H9 (cell line): Measurements from ENCODE around the gene TPD52L1. TPM values are rescaled to one million over a fixed set of nuclear protein-coding genes. Genes with fewer than 3 reads are reported as not detected.

Experiments
- DNase-seq: peaks from one replicate; pipeline ENCODE4 v3.0.0-alpha.2; 2017
- H2AFZ ChIP-seq: one replicate; pipeline ENCODE4 v1.6.1; 2013; ENCODE audit warnings: mild to moderate bottlenecking, low read length, control low read depth, moderate library complexity
- H2AK5ac ChIP-seq: 2 replicates; pipeline ENCODE4 v1.6.1; 2013; ENCODE audit warnings: low read length, control low read depth, mixed read lengths; ENCODE audit not compliant: insufficient read length
- H2BK120ac ChIP-seq: one replicate; pipeline ENCODE4 v1.6.1; 2013; ENCODE audit warnings: low read depth, mild to moderate bottlenecking, low read length, control low read depth, inconsistent platforms; ENCODE audit not compliant: poor library complexity, severe bottlenecking
- H2BK12ac ChIP-seq: 2 replicates; pipeline ENCODE4 v1.6.1; 2013; ENCODE audit warnings: low read length, control low read depth, mixed read lengths, low read depth; ENCODE audit not compliant: insufficient read length
- H2BK15ac ChIP-seq: 2 replicates; pipeline ENCODE4 v1.6.1; 2013; ENCODE audit warnings: low read depth, low read length, control low read depth
- H2BK20ac ChIP-seq: one replicate; pipeline ENCODE4 v1.6.1; 2013; ENCODE audit warnings: low read depth, mild to moderate bottlenecking, low read length, control low read depth, inconsistent platforms; ENCODE audit not compliant: poor library complexity, severe bottlenecking
- H2BK5ac ChIP-seq: 2 replicates; pipeline ENCODE4 v1.6.1; 2013; ENCODE audit warnings: low read length, control low read depth, mixed read lengths; ENCODE audit not compliant: insufficient read length
- H3K14ac ChIP-seq: 2 replicates; pipeline ENCODE4 v1.6.1; 2013; ENCODE audit warnings: low read length, control low read depth; ENCODE audit not compliant: insufficient read depth
- H3K18ac ChIP-seq: 2 replicates; pipeline ENCODE4 v1.6.1; 2013; ENCODE audit warnings: low read depth, mild to moderate bottlenecking, mixed read lengths, low read length, control low read depth; ENCODE audit not compliant: insufficient read length
- H3K23ac ChIP-seq: 2 replicates; pipeline ENCODE4 v1.6.1; 2013; ENCODE audit warnings: low read length, control low read depth, mixed read lengths, low read depth; ENCODE audit not compliant: insufficient read length
- H3K23me2 ChIP-seq: 2 replicates; pipeline ENCODE4 v1.6.1; 2013; ENCODE audit warnings: low read depth, mild to moderate bottlenecking, mixed read lengths, low read length, control low read depth; ENCODE audit not compliant: insufficient read length, poor library complexity, severe bottlenecking
- H3K27ac ChIP-seq: 2 replicates; pipeline ENCODE4 v1.5.1; 2013; ENCODE audit warnings: low read length, control low read depth, mixed read lengths, low read depth; ENCODE audit not compliant: insufficient read length
- H3K27me3 ChIP-seq: 2 replicates; pipeline ENCODE4 v1.6.1; 2013; ENCODE audit warnings: low read length, control low read depth, inconsistent platforms; ENCODE audit not compliant: insufficient read depth
- H3K4ac ChIP-seq: 2 replicates; pipeline ENCODE4 v1.6.1; 2013; ENCODE audit warnings: low read depth, mild to moderate bottlenecking, control low read depth, inconsistent platforms, low read length, moderate library complexity
- H3K4me1 ChIP-seq: 2 replicates; pipeline ENCODE4 v1.6.1; 2013; ENCODE audit warnings: low read length, control low read depth, inconsistent platforms; ENCODE audit not compliant: insufficient read depth
- H3K4me2 ChIP-seq: 2 replicates; pipeline ENCODE4 v1.6.1; 2013; ENCODE audit warnings: low read length, control low read depth, mixed read lengths; ENCODE audit not compliant: insufficient read length, insufficient read depth
- H3K56ac ChIP-seq: 2 replicates; pipeline ENCODE4 v1.6.1; 2013; ENCODE audit warnings: low read depth, mild to moderate bottlenecking, mixed read lengths, low read length, control low read depth; ENCODE audit not compliant: insufficient read length
- H3K79me1 ChIP-seq: 2 replicates; pipeline ENCODE4 v1.6.1; 2013; ENCODE audit warnings: low read depth, mild to moderate bottlenecking, moderate library complexity, low read length, control low read depth, inconsistent platforms; ENCODE audit not compliant: insufficient read depth, poor library complexity, severe bottlenecking
- H3K79me2 ChIP-seq: 2 replicates; pipeline ENCODE4 v1.6.1; 2013; ENCODE audit warnings: low read length, control low read depth, inconsistent platforms; ENCODE audit not compliant: insufficient read depth
- H3K9ac ChIP-seq: 2 replicates; pipeline ENCODE4 v1.6.1; 2013; ENCODE audit warnings: low read length, control low read depth, mixed read lengths; ENCODE audit not compliant: insufficient read length; ENCODE audit errors: extremely low read depth
- H3K9me3 ChIP-seq: one replicate; pipeline ENCODE4 v1.6.1; 2013; ENCODE audit warnings: low read depth, low read length, inconsistent platforms; ENCODE audit not compliant: control insufficient read depth
- H3T11ph ChIP-seq: one replicate; pipeline ENCODE4 v1.6.1; 2013; ENCODE audit warnings: mild to moderate bottlenecking, low read length, control low read depth, inconsistent platforms
- H4K20me1 ChIP-seq: one replicate; pipeline ENCODE4 v1.6.1; 2013; ENCODE audit not compliant: control insufficient read depth, insufficient read length, insufficient read depth
- H4K5ac ChIP-seq: 2 replicates; pipeline ENCODE4 v1.6.1; 2013; ENCODE audit warnings: low read depth, mild to moderate bottlenecking, mixed read lengths, low read length, control low read depth; ENCODE audit not compliant: insufficient read length
- H4K8ac ChIP-seq: replicated peaks from 2 replicates; pipeline ENCODE4 v1.6.1; 2013; ENCODE audit warnings: low read length, control low read depth, mixed read lengths, low read depth; ENCODE audit not compliant: insufficient read length
- H4K91ac ChIP-seq: 2 replicates; pipeline ENCODE4 v1.6.1; 2013; ENCODE audit warnings: low read depth, mild to moderate bottlenecking, moderate library complexity, mixed read lengths, low read length, control low read depth; ENCODE audit not compliant: insufficient read length
- H3K27ac Mint-ChIP-seq, 3 experiments: 2 replicates in 2 of 3; 3 replicates in 1 of 3; pipeline ENCODE4 v1.8.0; 2020 to 2021; ENCODE audit warnings: mixed read lengths in 3 of 3, mild to moderate bottlenecking in 1 of 3, moderate library complexity in 1 of 3
- H3K27me3 Mint-ChIP-seq: 2 replicates; pipeline ENCODE4 v1.8.0; 2021; ENCODE audit warnings: low read depth, mild to moderate bottlenecking, moderate library complexity, mixed read lengths
- H3K36me3 Mint-ChIP-seq, 3 experiments: 2 replicates in 2 of 3; 3 replicates in 1 of 3; pipeline ENCODE4 v1.8.0; 2020 to 2021; ENCODE audit warnings: low read depth in 3 of 3, mixed read lengths in 3 of 3; ENCODE audit not compliant: insufficient read depth in 1 of 3
- H3K4me1 Mint-ChIP-seq, 2 experiments: 2 replicates each; pipeline ENCODE4 v1.8.0; 2020; ENCODE audit warnings: mixed read lengths in 2 of 2
- H3K4me3 Mint-ChIP-seq, 2 experiments: 2 replicates in 1 of 2; 3 replicates in 1 of 2; pipeline ENCODE4 v1.8.0; 2020 to 2021; ENCODE audit warnings: mild to moderate bottlenecking in 2 of 2, mixed read lengths in 2 of 2, moderate library complexity in 1 of 2
- H3K9me3 Mint-ChIP-seq, 2 experiments: 2 replicates in 1 of 2; 3 replicates in 1 of 2; pipeline ENCODE4 v1.8.0; 2020; ENCODE audit warnings: mild to moderate bottlenecking in 2 of 2, mixed read lengths in 2 of 2, moderate library complexity in 1 of 2
- CTCF ChIP-seq: fragments of 200-600 bp; sonication (generic); conservative IDR thresholded peaks from 3 replicates; pipeline ENCODE4 v1.8.0; 2021; ENCODE audit warnings: antibody characterized with exemption, mild to moderate bottlenecking
- WGBS: extraction: QIAGEN DNeasy Blood & Tissue Kit; methylation state at CpG from one replicate; pipeline ENCODE4 v1.1.7; 2013; ENCODE audit warnings: missing lambda C conversion rate, low lambda C conversion rate, mixed read lengths; ENCODE audit not compliant: insufficient read length; ENCODE audit errors: extremely low coverage; 5-methylcytosine and 5-hydroxymethylcytosine counted together
- total RNA-seq: library from RNA; stranded (reverse); gene quantifications from 2 replicates; pipeline ENCODE4 v1.2.1, GENCODE V29; 2021

Gene TPD52L1
- total RNA-seq, 1 experiment from 2014 or later, result 6.6 TPM

- no peaks in the 10 kb centered on the region; the same call in 1 of the 2 replicates for H3K27me3 Mint-ChIP-seq
- WGBS, result no CpG with 5 or more reads among the region's 3 CpGs
- no peaks in the 10 kb centered on the region for H3K36me3 Mint-ChIP-seq
These were observed 43.0 kb downstream of the TPD52L1 start for GRCh38 chr6:125196613-125197012.

More at GRCh38 chr6:125196613-125197012, 43.0 kb downstream of the TPD52L1 start:
- H3K23me2 ChIP-seq, result no peaks in the 10 kb centered on the region
- no peak for TF ChIP-seq CTCF
- H3K9me3 ChIP-seq, result no peaks in the 10 kb centered on the region
- H3K18ac ChIP-seq, result no peak overlapping the region
- DNase-seq, result no peak
- H2BK5ac ChIP-seq, result no peak overlapping the region
- H3K23ac ChIP-seq, result no peak overlapping the region
- H3K79me1 ChIP-seq, result no peaks in the 10 kb centered on the region
- no peaks in the 10 kb centered on the region for H4K20me1 ChIP-seq
- no peak overlapping the region for H2BK20ac ChIP-seq
- Mint-ChIP-seq H3K27ac (no peak overlapping the region), H3K4me1 (peaks cover 8 to 12% of the 10 kb centered on the region in 2 experiments), H3K9me3 (no peaks in the 10 kb centered on the region), H3K4me3 (no peak overlapping the region)
- H2BK120ac ChIP-seq, result no peak overlapping the region
- H3K14ac ChIP-seq, result no peak overlapping the region
- no peak overlapping the region for H3K9ac ChIP-seq
- no peak overlapping the region for H2AFZ ChIP-seq
- peaks cover 3% of the 10 kb centered on the region for H3K4me1 ChIP-seq
- no peaks in the 10 kb centered on the region; the same call in 1 of the 2 replicates for H3K79me2 ChIP-seq
- H3K56ac ChIP-seq, result no peak overlapping the region
- no peak overlapping the region for H3K4me2 ChIP-seq
- no peak overlapping the region for H3T11ph ChIP-seq
- no peak overlapping the region for H2AK5ac ChIP-seq
- no peak overlapping the region for H4K91ac ChIP-seq
- no peaks in the 10 kb centered on the region for H3K27me3 ChIP-seq
- H3K4ac ChIP-seq, result no peak overlapping the region
- no peak overlapping the region for H2BK15ac ChIP-seq
- no peak overlapping the region for H3K27ac ChIP-seq
- no peak overlapping the region for H4K8ac ChIP-seq
- no peak overlapping the region for H2BK12ac ChIP-seq
- H4K5ac ChIP-seq, result no peak overlapping the region
